ENCODE data around the gene ETNK1. TPM values are rescaled to one million over a fixed set of nuclear protein-coding genes. Genes with fewer than 3 reads are reported as not detected.

The ETNK1 gene
- total RNA-seq, 1 donor from 2014 or later = 63.0 TPM

- TF ChIP-seq CTCF (IDR thresholded peaks at IDR 0.05) = no peak
- Mint-ChIP-seq H3K4me1 (ENCODE audit: unreplicated experiment) (peaks cover 20% of the 10 kb centered on the region), H3K36me3 (ENCODE audit: unreplicated experiment) (peaks cover 18% of the 10 kb centered on the region), H3K27me3 (ENCODE audit: unreplicated experiment) (no peaks in the 10 kb centered on the region), H3K27ac (ENCODE audit: unreplicated experiment) (peak overlapping the region; percentile 85), H3K9me3 (ENCODE audit: unreplicated experiment) (no peaks in the 10 kb centered on the region), H3K4me3 (ENCODE audit: unreplicated experiment) (peak overlapping the region; percentile 4)
- no peak for DNase-seq (ENCODE audit: extremely low spot score, unreplicated experiment)
Measured at GRCh38 chr12:22653075-22653474, 28.1 kb downstream of the ETNK1 start.

GRCh38 chr12:22653791-22654190, 28.8 kb downstream of the ETNK1 start:
- H3K9me3 Mint-ChIP-seq (ENCODE audit: unreplicated experiment) = no peaks in the 10 kb centered on the region
- no peak for DNase-seq (ENCODE audit: extremely low spot score, unreplicated experiment)
- peaks cover 20% of the 10 kb centered on the region for H3K4me1 Mint-ChIP-seq (ENCODE audit: unreplicated experiment)

GRCh38 chr12:22656376-22656775, 31.4 kb downstream of the ETNK1 start:
- H3K4me3 Mint-ChIP-seq (ENCODE audit: unreplicated experiment) = no peak overlapping the region
- no peak for TF ChIP-seq CTCF (IDR thresholded peaks at IDR 0.05)
- peaks cover 28% of the 10 kb centered on the region for H3K36me3 Mint-ChIP-seq (ENCODE audit: unreplicated experiment)
- no peak for DNase-seq (ENCODE audit: extremely low spot score, unreplicated experiment)
- no peaks in the 10 kb centered on the region for H3K27me3 Mint-ChIP-seq (ENCODE audit: unreplicated experiment)
- H3K4me1 Mint-ChIP-seq (ENCODE audit: unreplicated experiment) = peaks cover 20% of the 10 kb centered on the region
- no peak overlapping the region for H3K27ac Mint-ChIP-seq (ENCODE audit: unreplicated experiment)
- no peaks in the 10 kb centered on the region for H3K9me3 Mint-ChIP-seq (ENCODE audit: unreplicated experiment)

More at GRCh38 chr12:22653791-22654190, 28.8 kb downstream of the ETNK1 start:
- TF ChIP-seq CTCF (IDR thresholded peaks at IDR 0.05) = no peak
- H3K4me3 Mint-ChIP-seq (ENCODE audit: unreplicated experiment) = no peak overlapping the region
- H3K27me3 Mint-ChIP-seq (ENCODE audit: unreplicated experiment) = no peaks in the 10 kb centered on the region
- H3K27ac Mint-ChIP-seq (ENCODE audit: unreplicated experiment) = peak overlapping the region; percentile 85
- peaks cover 22% of the 10 kb centered on the region for H3K36me3 Mint-ChIP-seq (ENCODE audit: unreplicated experiment)

GRCh38 chr12:22656831-22657230, 31.9 kb downstream of the ETNK1 start:
- Mint-ChIP-seq H3K27ac (ENCODE audit: unreplicated experiment) (no peak overlapping the region), H3K36me3 (ENCODE audit: unreplicated experiment) (peaks cover 29% of the 10 kb centered on the region), H3K27me3 (ENCODE audit: unreplicated experiment) (no peaks in the 10 kb centered on the region), H3K9me3 (ENCODE audit: unreplicated experiment) (no peaks in the 10 kb centered on the region), H3K4me1 (ENCODE audit: unreplicated experiment) (peaks cover 20% of the 10 kb centered on the region), H3K4me3 (ENCODE audit: unreplicated experiment) (no peak overlapping the region)
- no peak for DNase-seq (ENCODE audit: extremely low spot score, unreplicated experiment)
- TF ChIP-seq CTCF (IDR thresholded peaks at IDR 0.05) = no peak

- no peak for TF ChIP-seq CTCF (IDR thresholded peaks at IDR 0.05)
- no peak for DNase-seq (ENCODE audit: extremely low spot score, unreplicated experiment)
- Mint-ChIP-seq H3K27me3 (ENCODE audit: unreplicated experiment) (no peaks in the 10 kb centered on the region), H3K9me3 (ENCODE audit: unreplicated experiment) (no peaks in the 10 kb centered on the region), H3K27ac (ENCODE audit: unreplicated experiment) (no peak overlapping the region), H3K4me1 (ENCODE audit: unreplicated experiment) (peaks cover 16% of the 10 kb centered on the region), H3K4me3 (ENCODE audit: unreplicated experiment) (no peak overlapping the region), H3K36me3 (ENCODE audit: unreplicated experiment) (peaks cover 29% of the 10 kb centered on the region)
Measured at GRCh38 chr12:22657538-22657937, 32.6 kb downstream of the ETNK1 start.
